ENCODE results near the gene OVCH2.

Gene OVCH2

DNA sequence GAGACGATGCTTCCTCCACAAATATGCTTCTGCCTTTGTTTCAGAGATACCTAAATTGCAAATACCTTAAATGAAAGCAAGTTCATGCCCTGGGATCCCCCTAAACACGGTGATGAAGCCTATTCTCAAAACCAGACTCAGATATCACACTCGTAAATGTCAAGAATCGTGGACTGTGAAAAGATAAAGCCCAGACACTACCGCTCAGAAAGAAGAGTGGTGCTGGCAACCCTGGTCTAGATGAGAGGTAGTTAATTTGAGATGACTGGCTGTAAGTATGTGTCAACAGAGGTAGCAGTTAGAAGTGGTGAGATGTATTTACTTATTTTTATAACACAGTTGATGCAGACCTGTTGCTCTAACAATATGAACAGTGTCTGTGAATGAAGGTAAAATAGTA is 2.5 kb downstream of the OVCH2 start:
- H4K8ac ChIP-seq (ENCODE audit: low read length), result no peak overlapping the region
- no peak overlapping the region for H3K14ac ChIP-seq (ENCODE audit: low read length in 2 of 2)
- no peak overlapping the region for H2BK5ac ChIP-seq (ENCODE audit: low read depth, low read length, poor library complexity, severe bottlenecking)
- 34% methylated on average over 5 of the region's 5 CpGs for WGBS
- no peak overlapping the region for H3K23ac ChIP-seq (ENCODE audit: low read length in 2 of 2)
- H2AFZ ChIP-seq (ENCODE audit: low read depth, low read length), result no peak overlapping the region
- no peak overlapping the region for H4K91ac ChIP-seq (ENCODE audit: low read length)
- H3K79me1 ChIP-seq (replicated peaks; ENCODE audit: low read length, poor library complexity, severe bottlenecking), result no peaks in the 10 kb centered on the region
- H3K36me3 ChIP-seq (ENCODE audit: control insufficient read depth in 1 of 2, insufficient read depth in 2 of 2, low read depth in 1 of 2, low read length in 2 of 2), result no peaks in the 10 kb centered on the region
- no peak overlapping the region for H3K4ac ChIP-seq (ENCODE audit: low read depth in 1 of 2, low read length in 2 of 2)
- no peak overlapping the region for H3K4me2 ChIP-seq (ENCODE audit: low read length, poor library complexity, severe bottlenecking)
- H2BK120ac ChIP-seq (ENCODE audit: low read depth, low read length), result no peak overlapping the region
- no peak for DNase-seq
- H2BK12ac ChIP-seq (ENCODE audit: low read length in 2 of 2), result no peak overlapping the region
- no peak overlapping the region for H3K18ac ChIP-seq (ENCODE audit: low read depth in 1 of 2, low read length in 2 of 2)
- H2BK15ac ChIP-seq (ENCODE audit: low read depth, poor library complexity, severe bottlenecking), result no peak overlapping the region
- no peaks in the 10 kb centered on the region for H3K4me1 ChIP-seq (ENCODE audit: control insufficient read depth, insufficient read depth, low read depth, low read length)
- peaks cover 8 to 11% of the 10 kb centered on the region in 2 experiments for H3K27me3 ChIP-seq (ENCODE audit: control insufficient read depth in 1 of 2, insufficient read depth in 1 of 2, low read length in 2 of 2)
- H3K9ac ChIP-seq (ENCODE audit: low read length), result no peak overlapping the region
- no peak overlapping the region for H2AK5ac ChIP-seq (ENCODE audit: low read length, severe bottlenecking)
- no peak overlapping the region for H3K4me3 ChIP-seq (ENCODE audit: insufficient read depth in 1 of 2, low read depth in 1 of 2, low read length in 2 of 2)
- no peak overlapping the region for H3K27ac ChIP-seq (ENCODE audit: low read length, poor library complexity, severe bottlenecking)
- H3K9me3 ChIP-seq (ENCODE audit: control insufficient read depth, low read length), result no peaks in the 10 kb centered on the region

DNA sequence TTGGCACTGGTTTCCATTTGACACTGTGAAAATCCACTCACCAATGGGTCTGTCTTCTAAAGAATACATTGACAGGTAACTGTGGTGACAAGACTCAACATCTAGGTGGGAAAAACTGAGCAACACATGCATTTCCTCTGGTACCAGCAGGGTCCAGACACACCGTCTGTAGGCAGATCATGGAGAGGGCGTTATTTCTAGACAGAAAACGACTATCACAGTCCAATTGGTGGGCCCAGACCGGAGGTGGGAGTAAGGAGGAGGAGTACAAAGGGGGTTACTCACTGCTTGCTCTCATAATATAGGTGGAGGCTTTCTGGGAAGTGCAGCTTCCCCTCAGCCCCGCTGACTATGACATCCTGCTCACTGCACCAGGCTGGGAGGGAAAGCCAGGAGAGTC is 9.9 kb downstream of the OVCH2 start:
- Histone ChIP-seq H3K79me1 (replicated peaks; ENCODE audit: low read length, poor library complexity, severe bottlenecking) (no peaks in the 10 kb centered on the region), H3K9ac (ENCODE audit: low read length) (no peak overlapping the region), H3K4me1 (ENCODE audit: control insufficient read depth, insufficient read depth, low read depth, low read length) (no peaks in the 10 kb centered on the region), H3K36me3 (ENCODE audit: control insufficient read depth in 1 of 2, insufficient read depth in 2 of 2, low read depth in 1 of 2, low read length in 2 of 2) (no peaks in the 10 kb centered on the region), H2BK5ac (ENCODE audit: low read depth, low read length, poor library complexity, severe bottlenecking) (no peak overlapping the region), H3K18ac (ENCODE audit: low read depth in 1 of 2, low read length in 2 of 2) (no peak overlapping the region), H3K4ac (ENCODE audit: low read depth in 1 of 2, low read length in 2 of 2) (no peak overlapping the region), H2BK12ac (ENCODE audit: low read length in 2 of 2) (no peak overlapping the region), H3K23ac (ENCODE audit: low read length in 2 of 2) (no peak overlapping the region), H3K9me3 (ENCODE audit: control insufficient read depth, low read length) (no peaks in the 10 kb centered on the region), H3K4me3 (ENCODE audit: insufficient read depth in 1 of 2, low read depth in 1 of 2, low read length in 2 of 2) (no peak overlapping the region), H3K4me2 (ENCODE audit: low read length, poor library complexity, severe bottlenecking) (no peak overlapping the region), H4K91ac (ENCODE audit: low read length) (no peak overlapping the region), H3K27me3 (ENCODE audit: control insufficient read depth in 1 of 2, insufficient read depth in 1 of 2, low read length in 2 of 2) (peaks cover 22 to 39% of the 10 kb centered on the region in 2 experiments), H2AK5ac (ENCODE audit: low read length, severe bottlenecking) (no peak overlapping the region), H3K14ac (ENCODE audit: low read length in 2 of 2) (no peak overlapping the region), H3K27ac (ENCODE audit: low read length, poor library complexity, severe bottlenecking) (no peak overlapping the region), H2AFZ (ENCODE audit: low read depth, low read length) (no peak overlapping the region), H4K8ac (ENCODE audit: low read length) (no peak overlapping the region), H2BK120ac (ENCODE audit: low read depth, low read length) (no peak overlapping the region), H2BK15ac (ENCODE audit: low read depth, poor library complexity, severe bottlenecking) (no peak overlapping the region)
- 65% methylated on average over 5 of the region's 5 CpGs for WGBS
- DNase-seq, result no peak

GRCh38 chr11:7694235-7694634 is 12.0 kb downstream of the OVCH2 start:
- no peaks in the 10 kb centered on the region for H3K4me1 ChIP-seq (ENCODE audit: control insufficient read depth, insufficient read depth, low read depth, low read length)
- no peak overlapping the region for H3K9ac ChIP-seq (ENCODE audit: low read length)
- H2BK15ac ChIP-seq (ENCODE audit: low read depth, poor library complexity, severe bottlenecking), result no peak overlapping the region
- H4K8ac ChIP-seq (ENCODE audit: low read length), result no peak overlapping the region
- peak; percentile 8 for DNase-seq
- no peak overlapping the region for H3K27ac ChIP-seq (ENCODE audit: low read length, poor library complexity, severe bottlenecking)
- no peak overlapping the region for H3K23ac ChIP-seq (ENCODE audit: low read length in 2 of 2)
- no peak overlapping the region for H2AFZ ChIP-seq (ENCODE audit: low read depth, low read length)
- H3K18ac ChIP-seq (ENCODE audit: low read depth in 1 of 2, low read length in 2 of 2), result no peak overlapping the region
- H2BK12ac ChIP-seq (ENCODE audit: low read length in 2 of 2), result no peak overlapping the region
- no peak overlapping the region for H2AK5ac ChIP-seq (ENCODE audit: low read length, severe bottlenecking)
- H2BK120ac ChIP-seq (ENCODE audit: low read depth, low read length), result no peak overlapping the region
- H3K27me3 ChIP-seq (ENCODE audit: control insufficient read depth in 1 of 2, insufficient read depth in 1 of 2, low read length in 2 of 2), result peaks cover 20 to 39% of the 10 kb centered on the region in 2 experiments
- H4K91ac ChIP-seq (ENCODE audit: low read length), result no peak overlapping the region
- H3K9me3 ChIP-seq (ENCODE audit: control insufficient read depth, low read length), result no peaks in the 10 kb centered on the region
- H3K4me2 ChIP-seq (ENCODE audit: low read length, poor library complexity, severe bottlenecking), result no peak overlapping the region
- H3K36me3 ChIP-seq (ENCODE audit: control insufficient read depth in 1 of 2, insufficient read depth in 2 of 2, low read depth in 1 of 2, low read length in 2 of 2), result no peaks in the 10 kb centered on the region
- no peak overlapping the region for H2BK5ac ChIP-seq (ENCODE audit: low read depth, low read length, poor library complexity, severe bottlenecking)
- H3K4me3 ChIP-seq (ENCODE audit: insufficient read depth in 1 of 2, low read depth in 1 of 2, low read length in 2 of 2), result peak overlapping the region in 1 of 2 experiments; percentile 36
- H3K14ac ChIP-seq (ENCODE audit: low read length in 2 of 2), result no peak overlapping the region
- WGBS, result 92% methylated on average over 3 of the region's 3 CpGs
- no peaks in the 10 kb centered on the region for H3K79me1 ChIP-seq (replicated peaks; ENCODE audit: low read length, poor library complexity, severe bottlenecking)
- H3K4ac ChIP-seq (ENCODE audit: low read depth in 1 of 2, low read length in 2 of 2), result no peak overlapping the region

GRCh38 chr11:7692426-7692825 is 13.9 kb downstream of the OVCH2 start:
- no peak overlapping the region for H3K9ac ChIP-seq (ENCODE audit: low read length)
- H3K14ac ChIP-seq (ENCODE audit: low read length in 2 of 2), result no peak overlapping the region
- no peak overlapping the region for H2BK12ac ChIP-seq (ENCODE audit: low read length in 2 of 2)
- no peak for DNase-seq
- no peak overlapping the region for H2AFZ ChIP-seq (ENCODE audit: low read depth, low read length)
- H3K9me3 ChIP-seq (ENCODE audit: control insufficient read depth, low read length), result no peaks in the 10 kb centered on the region
- H3K36me3 ChIP-seq (ENCODE audit: control insufficient read depth in 1 of 2, insufficient read depth in 2 of 2, low read depth in 1 of 2, low read length in 2 of 2), result no peaks in the 10 kb centered on the region
- H3K4me2 ChIP-seq (ENCODE audit: low read length, poor library complexity, severe bottlenecking), result no peak overlapping the region
- no peak overlapping the region for H2BK120ac ChIP-seq (ENCODE audit: low read depth, low read length)
- H3K23ac ChIP-seq (ENCODE audit: low read length in 2 of 2), result no peak overlapping the region
- H3K18ac ChIP-seq (ENCODE audit: low read depth in 1 of 2, low read length in 2 of 2), result no peak overlapping the region
- H3K27me3 ChIP-seq (ENCODE audit: control insufficient read depth in 1 of 2, insufficient read depth in 1 of 2, low read length in 2 of 2), result peaks cover 20 to 33% of the 10 kb centered on the region in 2 experiments
- no peak overlapping the region for H3K4me3 ChIP-seq (ENCODE audit: insufficient read depth in 1 of 2, low read depth in 1 of 2, low read length in 2 of 2)
- H2BK15ac ChIP-seq (ENCODE audit: low read depth, poor library complexity, severe bottlenecking), result no peak overlapping the region
- H4K91ac ChIP-seq (ENCODE audit: low read length), result no peak overlapping the region
- no peaks in the 10 kb centered on the region for H3K79me1 ChIP-seq (replicated peaks; ENCODE audit: low read length, poor library complexity, severe bottlenecking)
- no peak overlapping the region for H3K4ac ChIP-seq (ENCODE audit: low read depth in 1 of 2, low read length in 2 of 2)
- no peak overlapping the region for H4K8ac ChIP-seq (ENCODE audit: low read length)
- H3K27ac ChIP-seq (ENCODE audit: low read length, poor library complexity, severe bottlenecking), result no peak overlapping the region
- no peak overlapping the region for H2AK5ac ChIP-seq (ENCODE audit: low read length, severe bottlenecking)
- WGBS, result 87% methylated on average over 3 of the region's 3 CpGs
- H3K4me1 ChIP-seq (ENCODE audit: control insufficient read depth, insufficient read depth, low read depth, low read length), result no peaks in the 10 kb centered on the region
- H2BK5ac ChIP-seq (ENCODE audit: low read depth, low read length, poor library complexity, severe bottlenecking), result no peak overlapping the region
